H1 (cell line): ENCODE measurements around the gene EIF4E1B. TPM values are rescaled to one million over a fixed set of nuclear protein-coding genes. Genes with fewer than 3 reads are reported as not detected.

Experiments used
- CTCF ChIA-PET: fragments of 300-600 bp; sonication (Branson Sonifier 250); formaldehyde crosslinking; loops from one replicate; lab custom pipeline; 2021; ENCODE audit not compliant: partially characterized antibody; lab: Charles Lee
- POLR2A ChIA-PET: fragments of 300-600 bp; sonication (Branson Sonifier 250); formaldehyde crosslinking; loops from one replicate; lab custom pipeline; 2021; ENCODE audit warnings: inconsistent platforms; ENCODE audit not compliant: partially characterized antibody; lab: Charles Lee
- DNase-seq, 2 experiments: peaks; one replicate each; pipeline versions ENCODE4 v3.0.0 to v3.0.0-alpha.2; 2010 to 2022; ENCODE audit warnings: low spot score in 2 of 2, low read depth in 1 of 2, mixed read lengths in 1 of 2
- FAIRE-seq: peaks from 2 replicates; lab custom pipeline; 2011; peaks lifted over from hg19 to GRCh38; lab: Jason Lieb, UNC
- H2AFZ ChIP-seq: 2 replicates; pipeline ENCODE4 v1.8.1; 2012; ENCODE audit warnings: low read length, inconsistent platforms
- H2AK5ac ChIP-seq: 2 replicates; pipeline ENCODE4 v1.6.1; 2013; ENCODE audit warnings: low read depth, low read length
- H2BK120ac ChIP-seq: replicated peaks from 2 replicates; pipeline ENCODE3; 2013; ENCODE audit warnings: low read depth, low read length, inconsistent platforms
- H2BK12ac ChIP-seq: 2 replicates; pipeline ENCODE4 v1.6.1; 2013; ENCODE audit warnings: low read depth, low read length
- H2BK15ac ChIP-seq: 2 replicates; pipeline ENCODE4 v1.6.1; 2013; ENCODE audit warnings: low read length
- H2BK20ac ChIP-seq: 2 replicates; pipeline ENCODE4 v1.6.1; 2013; ENCODE audit warnings: low read length
- H2BK5ac ChIP-seq: 2 replicates; pipeline ENCODE4 v1.6.1; 2013; ENCODE audit warnings: low read depth, low read length
- H3K14ac ChIP-seq: 2 replicates; pipeline ENCODE4 v1.6.1; 2013; ENCODE audit warnings: inconsistent platforms; ENCODE audit not compliant: insufficient read length
- H3K18ac ChIP-seq: 2 replicates; pipeline ENCODE4 v1.6.1; 2013; ENCODE audit warnings: low read length; ENCODE audit errors: extremely low read depth
- H3K23ac ChIP-seq: 2 replicates; pipeline ENCODE4 v1.6.1; 2013; ENCODE audit warnings: inconsistent platforms; ENCODE audit not compliant: insufficient read length
- H3K23me2 ChIP-seq: 2 replicates; pipeline ENCODE4 v1.6.1; 2013; ENCODE audit warnings: low read depth, low read length
- H3K27ac ChIP-seq: 2 replicates; pipeline ENCODE4 v1.6.1; 2011; ENCODE audit warnings: low read depth, low read length, inconsistent platforms
- H3K27me3 ChIP-seq, 4 experiments: replicated peaks in 1 of 4; 1 replicate in 1 of 4; 2 replicates in 3 of 4; pipeline versions ENCODE4 v1.6.1 to v1.8.1; 2011 to 2013; ENCODE audit warnings: low read length in 3 of 4, mild to moderate bottlenecking in 3 of 4, inconsistent platforms in 2 of 4, mixed read lengths in 2 of 4, moderate library complexity in 1 of 4; ENCODE audit not compliant: control insufficient read depth in 3 of 4, insufficient read depth in 3 of 4; ENCODE audit errors: extremely low read depth in 1 of 4
- H3K36me3 ChIP-seq, 4 experiments: 2 replicates each; pipeline versions ENCODE4 v1.6.1 to v1.8.1; 2011 to 2013; ENCODE audit warnings: mild to moderate bottlenecking in 4 of 4, low read length in 3 of 4, moderate library complexity in 2 of 4, control low read depth in 1 of 4, inconsistent platforms in 1 of 4; ENCODE audit not compliant: insufficient read depth in 4 of 4, control insufficient read depth in 2 of 4
- H3K4ac ChIP-seq: replicated peaks from 2 replicates; pipeline ENCODE3; 2013; ENCODE audit warnings: low read length, low read depth, mixed read lengths, inconsistent platforms; ENCODE audit not compliant: insufficient read length
- H3K4me1 ChIP-seq, 4 experiments: replicated peaks in 1 of 4; 1 replicate in 1 of 4; 2 replicates in 3 of 4; pipeline versions ENCODE4 v1.6.1 to v1.8.1; 2011 to 2013; ENCODE audit warnings: low read length in 3 of 4, inconsistent platforms in 2 of 4, mixed read lengths in 1 of 4; ENCODE audit not compliant: insufficient read depth in 4 of 4, control insufficient read depth in 3 of 4
- H3K4me2 ChIP-seq, 2 experiments: 2 replicates each; pipeline versions ENCODE4 v1.6.1 to v1.8.1; 2011 to 2013; ENCODE audit warnings: low read depth in 2 of 2, low read length in 2 of 2, control low read depth in 1 of 2, inconsistent platforms in 1 of 2, mild to moderate bottlenecking in 1 of 2; ENCODE audit not compliant: insufficient read depth in 1 of 2
- H3K4me3 ChIP-seq, 4 experiments: fragments of 200-600, 300-600 bp in 1 of 4; sonication (generic), shearing (Covaris generic), sonication (Bioruptor Twin) in 1 of 4; 2 replicates each; pipeline versions ENCODE4 v1.5.1 to v1.8.1; 2011 to 2016; ENCODE audit warnings: low read length in 4 of 4, low read depth in 3 of 4, control low read depth in 2 of 4, inconsistent platforms in 2 of 4, mild to moderate bottlenecking in 2 of 4, mixed read lengths in 1 of 4, moderate library complexity in 1 of 4; ENCODE audit not compliant: insufficient read depth in 2 of 4; ENCODE audit errors: extremely low read depth in 1 of 4
- H3K56ac ChIP-seq: replicated peaks from 2 replicates; pipeline ENCODE3; 2013; ENCODE audit warnings: low read depth, mild to moderate bottlenecking, mixed read lengths, low read length, inconsistent platforms; ENCODE audit not compliant: insufficient read length
- H3K79me1 ChIP-seq: 2 replicates; pipeline ENCODE4 v1.6.1; 2013; ENCODE audit warnings: low read depth, low read length, control low read depth
- H3K79me2 ChIP-seq, 2 experiments: 2 replicates each; pipeline versions ENCODE4 v1.6.1 to v1.8.1; 2012 to 2013; ENCODE audit warnings: low read length in 2 of 2, mild to moderate bottlenecking in 2 of 2, inconsistent platforms in 1 of 2; ENCODE audit not compliant: insufficient read depth in 2 of 2, control insufficient read depth in 1 of 2
- H3K9ac ChIP-seq, 4 experiments: replicated peaks in 1 of 4; 1 replicate in 1 of 4; 2 replicates in 3 of 4; pipeline versions ENCODE4 v1.6.1 to v1.8.1; 2011 to 2013; ENCODE audit warnings: low read depth in 3 of 4, low read length in 3 of 4, control low read depth in 2 of 4, mild to moderate bottlenecking in 2 of 4, moderate library complexity in 2 of 4, inconsistent platforms in 1 of 4; ENCODE audit errors: extremely low read depth in 1 of 4
- H3K9me3 ChIP-seq, 2 experiments: 2 replicates each; pipeline versions ENCODE4 v1.6.1 to v1.8.1; 2012 to 2013; ENCODE audit warnings: mild to moderate bottlenecking in 2 of 2, moderate library complexity in 2 of 2, control low read depth in 1 of 2, inconsistent platforms in 1 of 2, low read depth in 1 of 2, low read length in 1 of 2, mixed read lengths in 1 of 2; ENCODE audit not compliant: insufficient read depth in 2 of 2
- H4K20me1 ChIP-seq, 2 experiments: replicated peaks in 1 of 2; 2 replicates each; pipeline versions ENCODE3 to v1.8.1; 2011 to 2013; ENCODE audit warnings: inconsistent platforms in 2 of 2, low read length in 2 of 2, mild to moderate bottlenecking in 1 of 2; ENCODE audit not compliant: insufficient read depth in 2 of 2, control insufficient read depth in 1 of 2
- H4K5ac ChIP-seq: 2 replicates; pipeline ENCODE4 v1.6.1; 2013; ENCODE audit warnings: low read length, low read depth, mixed read lengths, inconsistent platforms; ENCODE audit not compliant: insufficient read length
- H4K8ac ChIP-seq: 2 replicates; pipeline ENCODE4 v1.8.0; 2013; ENCODE audit warnings: mild to moderate bottlenecking, moderate library complexity, low read length, inconsistent platforms; ENCODE audit not compliant: insufficient read depth; ENCODE audit errors: extremely low read depth
- H4K91ac ChIP-seq: replicated peaks from 2 replicates; pipeline ENCODE3; 2013; ENCODE audit warnings: low read length, mixed read lengths, inconsistent platforms; ENCODE audit not compliant: insufficient read length
- FOSL1 ChIP-seq: IDR thresholded peaks from 2 replicates; pipeline ENCODE4 v1.6.1; 2011; ENCODE audit warnings: mild to moderate bottlenecking, low read depth, low read length, moderate library complexity; ENCODE audit not compliant: insufficient read depth
- WGBS, 2 experiments: shearing (Covaris generic) in 1 of 2; methylation state at CpG; one replicate each; pipeline versions ENCODE4 v1.1.6 to v1.1.7; 2013 to 2015; ENCODE audit warnings: low lambda C conversion rate in 2 of 2, mixed read lengths in 2 of 2, inconsistent platforms in 1 of 2, low coverage in 1 of 2, missing lambda C conversion rate in 1 of 2; ENCODE audit not compliant: insufficient replicate concordance in 2 of 2, insufficient coverage in 1 of 2, insufficient read length in 1 of 2; ENCODE audit errors: extremely low coverage in 1 of 2, missing lambda C conversion rate in 1 of 2; 5-methylcytosine and 5-hydroxymethylcytosine counted together
- polyA plus RNA-seq, 7 experiments: library from polyadenylated mRNA; depleted of rRNA in 3 of 7; stranded (reverse) in 5 of 7; unstranded in 2 of 7; fragments of >200 nt in 5 of 7; fragments of 200-250 nt in 2 of 7; gene quantifications; 1 replicate in 5 of 7; 2 replicates in 1 of 7; 4 replicates in 1 of 7; pipeline versions ENCODE4 v1.2.1 to v1.2.3, GENCODE V29; 2011 to 2013; ENCODE audit warnings: missing spikeins in 2 of 7, mixed read lengths in 2 of 7
- total RNA-seq: library from RNA; stranded (reverse); fragmentation: NEBNext Ultra II Directional; extraction: Animal tissue kit (Norgen Biotek cat#: 25700); gene quantifications from 2 replicates; pipeline ENCODE4 v1.2.1, GENCODE V29; 2021
- TF ChIP-seq, protein P1 (sequence below), 3 experiments: IDR thresholded peaks; 1 replicate in 2 of 3; 2 replicates in 1 of 3; pipeline versions ENCODE4 v1.5.1 to v1.6.1; 2011; ENCODE audit warnings: low read length in 3 of 3, mild to moderate bottlenecking in 3 of 3, inconsistent platforms in 2 of 3, low read depth in 1 of 3, moderate library complexity in 1 of 3; ENCODE audit not compliant: insufficient read depth in 1 of 3; ENCODE audit errors: control extremely low read depth in 1 of 3

Gene EIF4E1B
- total and polyA plus RNA-seq, 2 of the 8 experiments (the other 6 are each of a cell fraction or from before 2014, with no cell fraction given) = 0.97 to 1.3 TPM

DNA sequence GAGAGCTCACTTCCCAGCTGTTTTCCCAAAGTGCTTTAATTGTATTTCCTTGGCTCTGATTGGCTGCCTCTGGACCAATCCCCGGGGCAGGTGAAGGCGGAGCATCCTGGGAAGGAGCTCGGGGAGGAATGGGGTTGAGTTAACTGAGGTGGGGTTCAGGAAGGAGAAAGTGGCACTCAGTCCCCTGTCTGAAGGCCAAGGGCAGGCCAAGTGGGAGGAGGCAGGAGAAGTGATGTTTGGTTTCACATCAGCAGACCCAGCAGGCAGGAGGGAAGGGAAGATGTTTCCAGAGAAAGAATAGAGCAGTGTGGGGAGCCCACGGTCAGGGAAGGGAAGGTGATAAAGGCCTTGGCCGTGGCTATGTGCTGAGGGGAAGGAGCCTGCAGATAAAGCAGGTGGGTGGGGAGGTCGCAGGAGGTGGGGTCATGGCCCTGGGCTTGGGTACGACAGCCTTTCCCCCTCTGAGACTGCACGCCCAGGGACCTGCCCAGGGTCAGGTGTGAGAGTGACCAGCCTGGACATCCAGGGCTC lies 19.9 kb downstream of the EIF4E1B start:
- H3K4me3 ChIP-seq = no peak overlapping the region
- POLR2A ChIA-PET = interaction anchor here (1.9 kb wide), 1 partner anchor 9 kb away, joined by 4 read pairs; no protein-coding TSS in a partner anchor
- peak overlapping the region; percentile 1; the same call in 1 of the 2 replicates for H2BK5ac ChIP-seq
- no peak for DNase-seq
- no peak overlapping the region for H3K27ac ChIP-seq
- no peak overlapping the region for H3K18ac ChIP-seq
- no peaks in the 10 kb centered on the region for H3K9me3 ChIP-seq
- peaks cover 0 to 28% (median 15%) of the 10 kb centered on the region in 4 experiments; a peak in 6 of 7 replicates for H3K4me1 ChIP-seq
- no peak overlapping the region for H2AK5ac ChIP-seq
- peaks cover 3 to 10% of the 10 kb centered on the region in 2 experiments for H4K20me1 ChIP-seq
- H2BK20ac ChIP-seq = 0 out of 2 replicates have a peak overlapping the region, but pooled peaks have one; percentile 15
- H3K79me2 ChIP-seq = peaks cover 0 to 22% of the 10 kb centered on the region in 2 experiments; a peak in 1 of 4 replicates
- H2BK120ac ChIP-seq = no peak overlapping the region
- CTCF ChIA-PET = interaction anchor here (0.7 to 35.1 kb wide), 10 partner anchors 8 to 219 kb away, joined by 3 to 859 read pairs (median 4); partner anchors contain the start of genes EIF4E1B and SNCB
- no peak overlapping the region for H3K23ac ChIP-seq
- peak overlapping the region; percentile 25 to 46; a peak in 2 of 4 replicates for H3K4me2 ChIP-seq
- 72% methylated on average over 6 of the region's 8 CpGs; no CpG with 5 or more reads in 1 of the 2 experiments for WGBS, 2 experiments
- H4K91ac ChIP-seq = no peak overlapping the region
- no peak overlapping the region for H2BK12ac ChIP-seq
- no peak overlapping the region for H3K4ac ChIP-seq
- H2BK15ac ChIP-seq = peak overlapping the region; percentile 62; the same call in 1 of the 2 replicates
- no peak for TF ChIP-seq FOSL1
- TF ChIP-seq, protein P1, sequence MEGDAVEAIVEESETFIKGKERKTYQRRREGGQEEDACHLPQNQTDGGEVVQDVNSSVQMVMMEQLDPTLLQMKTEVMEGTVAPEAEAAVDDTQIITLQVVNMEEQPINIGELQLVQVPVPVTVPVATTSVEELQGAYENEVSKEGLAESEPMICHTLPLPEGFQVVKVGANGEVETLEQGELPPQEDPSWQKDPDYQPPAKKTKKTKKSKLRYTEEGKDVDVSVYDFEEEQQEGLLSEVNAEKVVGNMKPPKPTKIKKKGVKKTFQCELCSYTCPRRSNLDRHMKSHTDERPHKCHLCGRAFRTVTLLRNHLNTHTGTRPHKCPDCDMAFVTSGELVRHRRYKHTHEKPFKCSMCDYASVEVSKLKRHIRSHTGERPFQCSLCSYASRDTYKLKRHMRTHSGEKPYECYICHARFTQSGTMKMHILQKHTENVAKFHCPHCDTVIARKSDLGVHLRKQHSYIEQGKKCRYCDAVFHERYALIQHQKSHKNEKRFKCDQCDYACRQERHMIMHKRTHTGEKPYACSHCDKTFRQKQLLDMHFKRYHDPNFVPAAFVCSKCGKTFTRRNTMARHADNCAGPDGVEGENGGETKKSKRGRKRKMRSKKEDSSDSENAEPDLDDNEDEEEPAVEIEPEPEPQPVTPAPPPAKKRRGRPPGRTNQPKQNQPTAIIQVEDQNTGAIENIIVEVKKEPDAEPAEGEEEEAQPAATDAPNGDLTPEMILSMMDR (IDR thresholded peaks at IDR 0.05; ENCODE audit: control extremely low read depth in 1 of 3, insufficient read depth in 1 of 3, low read depth in 1 of 3, low read length in 3 of 3) = peak in 1 of 3 experiments; percentile 9; a peak in 1 of 4 replicates
- TF ChIP-seq, all 59 proteins: peak for 1
- H3K56ac ChIP-seq = no peak overlapping the region
- peaks cover 7% of the 10 kb centered on the region; the same call in 1 of the 2 replicates for H3K23me2 ChIP-seq
- no peak overlapping the region for H3K14ac ChIP-seq
- FAIRE-seq = no peak
- H2AFZ ChIP-seq = no peak overlapping the region
- peaks cover 16% of the 10 kb centered on the region for H3K79me1 ChIP-seq
- peaks cover 0 to 6% (median 2%) of the 10 kb centered on the region in 4 experiments; a peak in 3 of 8 replicates for H3K36me3 ChIP-seq
- no peaks in the 10 kb centered on the region; a peak in 1 of 7 replicates for H3K27me3 ChIP-seq
- no peak overlapping the region for H4K8ac ChIP-seq
- no peak overlapping the region for H4K5ac ChIP-seq
- no peak overlapping the region for H3K9ac ChIP-seq
